ENCODE data around the gene SOX12.

The SOX12 gene

GRCh38 chr20:325045-325888, at the start of gene SOX12:
Gene SOX12 (plus strand): TSS chr20:325552. CDS start chr20:325925, 373 bp downstream.
- DNase-seq, result peak; percentile 94 to 98 (median 97)

- DNase-seq, result no peak
These were observed 49.6 kb upstream of the SOX12 start for GRCh38 chr20:275791-276190.

- no peak for DNase-seq
These were observed 48.5 kb upstream of the SOX12 start for GRCh38 chr20:276620-277495.

GRCh38 chr20:277496-277781, 47.9 kb upstream of the SOX12 start:
- no peak for DNase-seq

GRCh38 chr20:278181-278580, 47.2 kb upstream of the SOX12 start:
- DNase-seq, result no peak

- DNase-seq, result no peak
These were observed 46.5 kb upstream of the SOX12 start for GRCh38 chr20:278607-279571.

GRCh38 chr20:284172-284571, 41.2 kb upstream of the SOX12 start:
- DNase-seq, result no peak

GRCh38 chr20:286508-286907, 38.8 kb upstream of the SOX12 start:
- peak; percentile 24 to 43 (median 33) for DNase-seq

GRCh38 chr20:288956-289692, 36.2 kb upstream of the SOX12 start:
- DNase-seq, result no peak

- no peak for DNase-seq
These were observed 35.7 kb upstream of the SOX12 start for GRCh38 chr20:289693-290083.

GRCh38 chr20:290084-290831, 35.1 kb upstream of the SOX12 start, which contains the start of gene C20orf96:
Gene C20orf96 (minus strand): TSS chr20:290750. CDS start chr20:290610, 140 bp downstream.
- peak; percentile 95 to 97 (median 96) for DNase-seq

GRCh38 chr20:294602-295001, 30.8 kb upstream of the SOX12 start:
- no peak for DNase-seq

- no peak for DNase-seq
These were observed 29.5 kb upstream of the SOX12 start for GRCh38 chr20:295804-296203.

GRCh38 chr20:297098-297924, 28.0 kb upstream of the SOX12 start, which contains the start of gene ZCCHC3:
Gene ZCCHC3 (plus strand): TSS chr20:297570. CDS start chr20:297587, 17 bp downstream.
- peak; percentile 88 to 94 (median 91) for DNase-seq

- DNase-seq, result peak; percentile 72 to 82 (median 74)
These were observed 27.2 kb upstream of the SOX12 start for GRCh38 chr20:297925-298775.

- peak in 1 of 3 donors; percentile 19 for DNase-seq
These were observed 26.5 kb upstream of the SOX12 start for GRCh38 chr20:298776-299391.

GRCh38 chr20:300345-300990, 24.9 kb upstream of the SOX12 start:
- DNase-seq, result peak in 2 of 3 donors; percentile 35 to 44

Data from suppressor macrophage treated with lipopolysaccharide for 1 hour (primary cell).